ENCODE data around the gene ZNF813.
"Not testable (repeated sequence)": the region's sequence is repeated elsewhere in the genome, so short reads cannot be mapped to it uniquely, and the experiment has no call there.

ZNF813 gene

GRCh38 chr19:53462861-53463260, 4.7 kb upstream of the ZNF813 start:
- DNase-seq (ENCODE audit: insufficient read length, low spot score) (no peak), FAIRE-seq (no peak)
- no peak for TF ChIP-seq POLR2A (IDR thresholded peaks at IDR 0.05; ENCODE audit: low read depth, low read length)

GRCh38 chr19:53463263-53463662, 4.3 kb upstream of the ZNF813 start:
- FAIRE-seq (no peak), DNase-seq (ENCODE audit: insufficient read length, low spot score) (no peak)
- TF ChIP-seq POLR2A (IDR thresholded peaks at IDR 0.05; ENCODE audit: low read depth, low read length) = no peak

- no peak for FAIRE-seq
- no peak for DNase-seq (ENCODE audit: insufficient read length, low spot score)
- TF ChIP-seq POLR2A (IDR thresholded peaks at IDR 0.05; ENCODE audit: low read depth, low read length) = no peak
Observed at GRCh38 chr19:53466726-53467484, 628 bp upstream of the ZNF813 start.

GRCh38 chr19:53468628-53469027, 1.1 kb downstream of the ZNF813 start:
- FAIRE-seq = not testable (repeated sequence)

GRCh38 chr19:53471916-53472315, 4.4 kb downstream of the ZNF813 start:
- no peak for TF ChIP-seq POLR2A (IDR thresholded peaks at IDR 0.05; ENCODE audit: low read depth, low read length)
- DNase-seq (ENCODE audit: insufficient read length, low spot score) (no peak), FAIRE-seq (no peak)

More at GRCh38 chr19:53468628-53469027, 1.1 kb downstream of the ZNF813 start:
- not testable (repeated sequence) for DNase-seq (ENCODE audit: insufficient read length, low spot score)

- DNase-seq (ENCODE audit: insufficient read length, low spot score); FAIRE-seq: not testable (repeated sequence)
Observed at GRCh38 chr19:53474832-53475231, 7.3 kb downstream of the ZNF813 start.

- FAIRE-seq = not testable (repeated sequence)
Observed at GRCh38 chr19:53475470-53475869, 7.9 kb downstream of the ZNF813 start.

GRCh38 chr19:53483751-53484150, 16.2 kb downstream of the ZNF813 start:
- not testable (repeated sequence) for FAIRE-seq; DNase-seq (ENCODE audit: insufficient read length, low spot score)

More at GRCh38 chr19:53475470-53475869, 7.9 kb downstream of the ZNF813 start:
- not testable (repeated sequence) for DNase-seq (ENCODE audit: insufficient read length, low spot score)

GRCh38 chr19:53485046-53486004, 17.8 kb downstream of the ZNF813 start:
- DNase-seq (ENCODE audit: insufficient read length, low spot score) (no peak), FAIRE-seq (no peak)
- TF ChIP-seq POLR2A (IDR thresholded peaks at IDR 0.05; ENCODE audit: low read depth, low read length) = no peak

GRCh38 chr19:53492153-53492552, 24.6 kb downstream of the ZNF813 start:
- TF ChIP-seq POLR2A (IDR thresholded peaks at IDR 0.05; ENCODE audit: low read depth, low read length) = no peak
- FAIRE-seq = no peak
- no peak for DNase-seq (ENCODE audit: insufficient read length, low spot score)

GRCh38 chr19:53497311-53498023, 29.9 kb downstream of the ZNF813 start:
- not testable (repeated sequence) for FAIRE-seq; DNase-seq (ENCODE audit: insufficient read length, low spot score)

- FAIRE-seq; DNase-seq (ENCODE audit: insufficient read length, low spot score): not testable (repeated sequence)
Observed at GRCh38 chr19:53498024-53498395, 30.5 kb downstream of the ZNF813 start.

- DNase-seq (ENCODE audit: insufficient read length, low spot score); FAIRE-seq: not testable (repeated sequence)
Observed at GRCh38 chr19:53503151-53503550, 35.6 kb downstream of the ZNF813 start.

GRCh38 chr19:53503671-53504364, 36.3 kb downstream of the ZNF813 start:
- FAIRE-seq; DNase-seq (ENCODE audit: insufficient read length, low spot score): not testable (repeated sequence)

- DNase-seq (ENCODE audit: insufficient read length, low spot score); FAIRE-seq: not testable (repeated sequence)
Observed at GRCh38 chr19:53504365-53504703, 36.8 kb downstream of the ZNF813 start.

Measured in H54 (cell line).